T-helper 1 cell treated with Interleukin-12 subunit alpha and Interleukin-12 subunit beta and Interleukin-4 antibody, amounts not matched to agents 30 μg/mL and 1 μg/mL, for 36 hours (primary cell): ENCODE data around the gene RAI1.

Experiments used
- H3K27ac Mint-ChIP-seq: one replicate; pipeline ENCODE4 v1.8.0; 2021; ENCODE audit warnings: mild to moderate bottlenecking, mixed read lengths
- H3K27me3 Mint-ChIP-seq: one replicate; pipeline ENCODE4 v1.8.0; 2021; ENCODE audit warnings: low read depth, mixed read lengths
- H3K36me3 Mint-ChIP-seq: one replicate; pipeline ENCODE4 v1.8.0; 2021; ENCODE audit warnings: low read depth, mixed read lengths
- H3K4me1 Mint-ChIP-seq: one replicate; pipeline ENCODE4 v1.8.0; 2021; ENCODE audit warnings: low read depth, mixed read lengths
- H3K4me3 Mint-ChIP-seq: one replicate; pipeline ENCODE4 v1.8.0; 2021; ENCODE audit warnings: mild to moderate bottlenecking, moderate library complexity, mixed read lengths
- H3K9me3 Mint-ChIP-seq: one replicate; pipeline ENCODE4 v1.8.0; 2021; ENCODE audit warnings: mixed read lengths

Gene RAI1

DNA sequence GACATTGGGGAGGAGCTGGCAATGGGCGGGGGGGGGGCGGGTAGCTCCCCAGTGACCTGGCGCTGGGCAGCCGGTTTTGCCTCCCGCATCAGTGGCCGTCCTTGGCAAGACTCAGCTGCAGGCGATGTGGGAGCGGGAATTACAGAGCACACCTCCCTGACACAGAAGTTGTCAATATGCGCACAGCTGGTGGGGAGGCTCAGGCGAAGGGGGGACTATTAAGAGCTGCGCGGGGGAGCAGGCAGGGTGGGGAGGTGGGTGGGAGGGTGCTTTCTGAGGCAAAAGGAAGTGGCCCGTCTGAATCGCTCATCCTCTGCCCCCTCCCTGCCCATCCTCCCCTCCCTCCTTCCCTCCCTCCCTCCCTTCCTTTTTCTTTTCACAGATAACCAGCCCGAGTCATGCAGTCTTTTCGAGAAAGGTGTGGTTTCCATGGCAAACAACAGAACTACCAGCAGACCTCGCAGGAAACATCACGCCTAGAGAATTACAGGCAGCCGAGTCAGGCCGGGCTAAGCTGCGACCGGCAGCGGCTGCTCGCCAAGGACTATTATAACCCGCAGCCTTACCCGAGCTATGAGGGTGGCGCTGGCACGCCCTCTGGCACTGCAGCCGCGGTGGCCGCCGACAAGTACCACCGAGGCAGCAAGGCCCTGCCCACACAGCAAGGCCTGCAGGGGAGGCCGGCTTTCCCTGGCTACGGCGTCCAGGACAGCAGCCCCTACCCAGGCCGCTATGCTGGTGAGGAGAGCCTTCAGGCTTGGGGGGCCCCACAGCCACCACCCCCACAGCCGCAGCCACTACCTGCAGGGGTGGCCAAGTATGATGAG is 111.5 kb downstream of the RAI1 start:
- peak overlapping the region; percentile 46 for H3K4me3 Mint-ChIP-seq
- no peaks in the 10 kb centered on the region for H3K9me3 Mint-ChIP-seq
- H3K27ac Mint-ChIP-seq: peak overlapping the region; percentile 80
- H3K27me3 Mint-ChIP-seq: no peaks in the 10 kb centered on the region
- peaks cover 5% of the 10 kb centered on the region for H3K36me3 Mint-ChIP-seq
- H3K4me1 Mint-ChIP-seq: peaks cover 19% of the 10 kb centered on the region

DNA sequence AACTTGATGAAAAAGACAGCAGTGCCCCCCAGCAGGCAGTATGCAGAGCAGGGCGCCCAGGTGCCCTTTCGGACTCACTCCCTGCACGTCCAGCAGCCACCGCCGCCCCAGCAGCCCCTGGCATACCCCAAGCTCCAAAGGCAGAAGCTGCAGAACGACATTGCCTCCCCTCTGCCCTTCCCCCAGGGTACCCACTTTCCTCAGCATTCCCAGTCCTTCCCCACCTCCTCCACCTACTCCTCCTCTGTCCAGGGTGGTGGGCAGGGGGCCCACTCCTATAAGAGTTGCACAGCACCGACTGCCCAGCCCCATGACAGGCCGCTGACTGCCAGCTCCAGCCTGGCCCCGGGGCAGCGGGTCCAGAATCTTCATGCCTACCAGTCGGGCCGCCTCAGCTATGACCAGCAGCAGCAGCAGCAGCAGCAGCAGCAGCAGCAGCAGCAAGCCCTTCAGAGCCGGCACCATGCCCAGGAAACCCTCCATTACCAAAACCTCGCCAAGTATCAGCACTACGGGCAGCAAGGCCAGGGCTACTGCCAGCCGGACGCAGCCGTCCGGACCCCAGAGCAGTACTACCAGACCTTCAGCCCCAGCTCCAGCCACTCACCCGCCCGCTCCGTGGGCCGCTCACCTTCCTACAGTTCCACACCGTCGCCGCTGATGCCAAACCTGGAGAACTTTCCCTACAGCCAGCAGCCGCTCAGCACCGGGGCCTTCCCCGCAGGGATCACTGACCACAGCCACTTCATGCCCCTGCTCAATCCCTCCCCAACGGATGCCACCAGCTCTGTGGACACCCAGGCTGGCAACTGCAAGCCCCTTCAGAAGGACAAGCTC is 112.3 kb downstream of the RAI1 start:
- Mint-ChIP-seq H3K27me3 (no peaks in the 10 kb centered on the region), H3K4me3 (peak overlapping the region; percentile 35), H3K9me3 (no peaks in the 10 kb centered on the region), H3K36me3 (peaks cover 5% of the 10 kb centered on the region), H3K27ac (peak overlapping the region; percentile 64), H3K4me1 (peaks cover 19% of the 10 kb centered on the region)

DNA sequence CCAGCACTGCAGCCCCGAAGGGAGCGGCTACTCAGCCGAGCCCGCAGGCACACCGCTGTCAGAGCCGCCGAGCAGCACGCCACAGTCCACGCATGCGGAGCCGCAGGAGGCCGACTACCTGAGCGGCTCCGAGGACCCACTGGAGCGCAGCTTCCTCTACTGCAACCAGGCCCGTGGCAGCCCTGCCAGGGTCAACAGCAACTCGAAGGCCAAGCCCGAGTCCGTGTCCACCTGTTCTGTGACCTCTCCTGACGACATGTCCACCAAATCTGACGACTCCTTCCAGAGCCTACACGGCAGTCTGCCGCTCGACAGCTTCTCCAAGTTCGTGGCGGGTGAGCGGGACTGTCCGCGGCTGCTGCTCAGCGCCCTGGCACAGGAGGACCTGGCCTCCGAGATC is 113.1 kb downstream of the RAI1 start:
- no peak overlapping the region for H3K27ac Mint-ChIP-seq

DNA sequence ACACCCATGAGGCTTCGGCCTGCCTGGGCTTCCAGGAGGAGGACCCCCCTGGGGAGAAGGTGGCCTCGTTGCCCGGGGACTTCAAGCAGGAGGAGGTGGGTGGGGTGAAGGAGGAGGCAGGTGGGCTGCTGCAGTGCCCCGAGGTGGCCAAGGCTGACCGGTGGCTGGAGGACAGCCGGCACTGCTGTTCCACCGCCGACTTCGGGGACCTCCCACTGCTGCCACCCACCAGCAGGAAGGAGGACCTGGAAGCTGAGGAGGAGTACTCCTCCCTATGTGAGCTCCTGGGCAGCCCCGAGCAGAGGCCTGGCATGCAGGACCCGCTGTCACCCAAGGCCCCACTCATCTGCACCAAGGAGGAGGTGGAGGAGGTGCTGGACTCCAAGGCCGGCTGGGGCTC is 114.0 kb downstream of the RAI1 start:
- Mint-ChIP-seq H3K9me3 (no peaks in the 10 kb centered on the region), H3K36me3 (peaks cover 5% of the 10 kb centered on the region), H3K4me1 (peaks cover 19% of the 10 kb centered on the region), H3K4me3 (no peak overlapping the region), H3K27me3 (no peaks in the 10 kb centered on the region), H3K27ac (no peak overlapping the region)

More for the DNA sequence above, 113.1 kb downstream of the RAI1 start:
- H3K4me1 Mint-ChIP-seq: peaks cover 19% of the 10 kb centered on the region
- no peaks in the 10 kb centered on the region for H3K27me3 Mint-ChIP-seq
- no peaks in the 10 kb centered on the region for H3K9me3 Mint-ChIP-seq
- H3K4me3 Mint-ChIP-seq: no peak overlapping the region
- peaks cover 5% of the 10 kb centered on the region for H3K36me3 Mint-ChIP-seq

DNA sequence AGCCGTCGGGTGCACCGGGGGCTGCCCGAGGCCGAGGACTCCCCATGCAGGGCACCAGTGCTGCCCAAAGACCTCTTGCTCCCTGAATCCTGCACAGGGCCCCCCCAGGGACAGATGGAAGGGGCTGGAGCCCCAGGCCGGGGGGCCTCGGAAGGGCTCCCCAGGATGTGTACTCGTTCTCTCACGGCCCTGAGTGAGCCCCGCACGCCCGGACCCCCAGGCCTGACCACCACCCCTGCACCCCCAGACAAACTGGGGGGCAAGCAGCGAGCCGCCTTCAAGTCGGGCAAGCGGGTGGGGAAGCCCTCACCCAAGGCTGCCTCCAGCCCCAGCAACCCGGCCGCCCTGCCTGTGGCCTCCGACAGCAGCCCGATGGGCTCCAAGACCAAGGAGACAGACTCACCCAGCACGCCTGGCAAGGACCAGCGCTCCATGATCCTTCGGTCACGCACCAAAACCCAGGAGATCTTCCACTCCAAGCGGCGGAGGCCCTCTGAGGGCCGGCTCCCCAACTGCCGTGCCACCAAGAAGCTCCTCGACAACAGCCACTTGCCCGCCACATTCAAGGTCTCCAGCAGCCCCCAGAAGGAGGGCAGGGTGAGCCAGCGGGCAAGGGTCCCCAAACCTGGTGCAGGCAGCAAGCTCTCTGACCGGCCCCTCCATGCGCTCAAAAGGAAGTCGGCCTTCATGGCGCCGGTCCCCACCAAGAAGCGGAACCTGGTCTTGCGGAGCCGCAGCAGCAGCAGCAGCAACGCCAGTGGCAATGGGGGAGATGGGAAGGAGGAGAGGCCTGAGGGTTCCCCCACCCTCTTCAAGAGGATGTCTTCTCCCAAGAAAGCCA is 114.9 kb downstream of the RAI1 start:
- Mint-ChIP-seq H3K27ac (no peak overlapping the region), H3K9me3 (no peaks in the 10 kb centered on the region), H3K4me3 (no peak overlapping the region), H3K36me3 (peaks cover 5% of the 10 kb centered on the region), H3K4me1 (peaks cover 19% of the 10 kb centered on the region), H3K27me3 (no peaks in the 10 kb centered on the region)

DNA sequence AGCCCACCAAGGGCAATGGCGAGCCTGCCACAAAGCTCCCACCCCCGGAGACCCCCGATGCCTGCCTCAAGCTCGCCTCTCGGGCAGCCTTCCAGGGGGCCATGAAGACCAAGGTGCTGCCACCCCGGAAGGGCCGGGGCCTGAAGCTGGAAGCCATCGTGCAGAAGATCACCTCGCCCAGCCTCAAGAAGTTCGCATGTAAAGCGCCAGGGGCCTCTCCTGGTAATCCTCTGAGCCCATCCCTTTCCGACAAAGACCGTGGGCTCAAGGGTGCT is 115.5 kb downstream of the RAI1 start:
- Mint-ChIP-seq H3K27ac (no peak overlapping the region), H3K4me3 (no peak overlapping the region), H3K9me3 (no peaks in the 10 kb centered on the region), H3K27me3 (no peaks in the 10 kb centered on the region), H3K36me3 (peaks cover 5% of the 10 kb centered on the region), H3K4me1 (peaks cover 19% of the 10 kb centered on the region)

DNA sequence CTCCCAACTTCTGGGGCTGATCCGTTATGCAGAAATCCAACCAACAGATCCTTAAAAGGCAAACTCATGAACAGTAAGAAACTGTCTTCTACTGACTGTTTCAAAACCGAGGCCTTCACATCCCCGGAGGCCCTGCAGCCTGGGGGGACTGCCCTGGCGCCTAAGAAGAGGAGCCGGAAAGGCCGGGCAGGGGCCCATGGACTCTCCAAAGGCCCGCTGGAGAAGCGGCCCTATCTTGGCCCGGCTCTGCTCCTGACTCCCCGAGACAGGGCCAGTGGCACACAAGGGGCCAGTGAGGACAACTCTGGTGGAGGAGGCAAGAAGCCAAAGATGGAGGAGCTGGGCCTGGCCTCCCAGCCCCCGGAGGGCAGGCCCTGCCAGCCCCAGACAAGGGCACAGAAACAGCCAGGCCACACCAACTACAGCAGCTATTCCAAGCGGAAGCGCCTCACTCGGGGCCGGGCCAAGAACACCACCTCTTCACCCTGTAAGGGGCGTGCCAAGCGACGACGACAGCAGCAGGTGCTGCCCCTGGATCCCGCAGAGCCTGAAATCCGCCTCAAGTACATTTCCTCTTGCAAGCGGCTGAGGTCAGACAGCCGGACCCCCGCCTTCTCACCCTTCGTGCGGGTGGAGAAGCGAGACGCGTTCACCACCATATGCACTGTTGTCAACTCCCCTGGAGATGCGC is 116.0 kb downstream of the RAI1 start:
- Mint-ChIP-seq H3K4me1 (peaks cover 14% of the 10 kb centered on the region), H3K36me3 (peaks cover 7% of the 10 kb centered on the region), H3K4me3 (no peak overlapping the region), H3K9me3 (no peaks in the 10 kb centered on the region), H3K27ac (no peak overlapping the region), H3K27me3 (no peaks in the 10 kb centered on the region)

DNA sequence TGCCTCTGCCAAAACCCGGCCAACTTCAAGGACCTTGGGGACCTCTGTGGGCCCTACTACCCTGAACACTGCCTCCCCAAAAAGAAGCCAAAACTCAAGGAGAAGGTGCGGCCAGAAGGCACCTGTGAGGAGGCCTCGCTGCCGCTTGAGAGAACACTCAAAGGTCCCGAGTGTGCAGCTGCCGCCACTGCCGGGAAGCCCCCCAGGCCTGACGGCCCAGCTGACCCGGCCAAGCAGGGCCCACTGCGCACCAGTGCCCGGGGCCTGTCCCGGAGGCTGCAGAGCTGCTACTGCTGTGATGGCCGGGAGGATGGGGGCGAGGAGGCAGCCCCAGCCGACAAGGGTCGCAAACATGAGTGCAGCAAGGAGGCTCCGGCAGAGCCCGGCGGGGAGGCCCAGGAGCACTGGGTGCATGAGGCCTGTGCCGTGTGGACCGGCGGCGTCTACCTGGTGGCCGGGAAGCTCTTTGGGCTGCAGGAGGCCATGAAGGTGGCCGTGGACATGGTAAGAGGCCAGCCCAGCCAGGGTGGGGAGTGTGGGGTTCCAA is 116.8 kb downstream of the RAI1 start:
- peaks cover 7% of the 10 kb centered on the region for H3K36me3 Mint-ChIP-seq
- H3K4me3 Mint-ChIP-seq: no peak overlapping the region

DNA sequence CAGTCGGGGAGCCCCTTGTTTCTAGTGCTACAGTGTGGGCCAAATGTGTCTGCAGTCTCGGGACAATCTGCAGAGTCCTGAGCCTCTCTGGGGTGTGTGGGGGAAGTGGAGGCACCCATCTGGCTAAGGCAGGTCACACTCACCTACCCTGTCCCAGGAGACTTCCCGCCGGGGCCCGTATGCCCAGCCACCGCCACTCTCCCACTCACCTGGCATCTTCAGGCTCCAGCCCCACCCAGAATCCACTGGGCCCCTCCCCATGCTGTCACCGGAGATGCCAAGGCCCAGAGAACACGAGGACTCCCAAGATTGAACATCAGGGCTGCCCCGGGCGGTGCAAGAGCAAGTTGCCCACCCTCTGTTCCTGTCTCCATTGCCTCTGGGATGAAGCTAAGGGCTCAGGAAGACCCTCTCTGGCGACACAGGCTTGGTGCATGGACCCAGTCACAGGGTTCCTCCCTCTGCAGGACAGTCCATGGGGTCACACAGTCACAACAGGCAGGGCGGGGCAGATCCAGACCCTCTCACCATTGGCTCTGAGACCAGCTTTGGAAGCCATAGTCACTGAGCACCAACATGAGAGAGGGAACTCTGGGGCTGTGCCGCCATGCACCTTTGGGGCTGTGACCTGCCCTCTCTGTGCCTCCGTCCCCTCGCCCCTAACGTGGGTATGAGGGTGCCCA is 117.5 kb downstream of the RAI1 start:
- Mint-ChIP-seq H3K36me3 (peaks cover 4% of the 10 kb centered on the region), H3K27me3 (no peaks in the 10 kb centered on the region), H3K27ac (no peak overlapping the region), H3K4me3 (no peak overlapping the region), H3K4me1 (peaks cover 4% of the 10 kb centered on the region), H3K9me3 (no peaks in the 10 kb centered on the region)

More for the DNA sequence above, 116.8 kb downstream of the RAI1 start:
- Mint-ChIP-seq H3K27ac (no peak overlapping the region), H3K4me1 (peaks cover 9% of the 10 kb centered on the region), H3K27me3 (no peaks in the 10 kb centered on the region), H3K9me3 (no peaks in the 10 kb centered on the region)

DNA sequence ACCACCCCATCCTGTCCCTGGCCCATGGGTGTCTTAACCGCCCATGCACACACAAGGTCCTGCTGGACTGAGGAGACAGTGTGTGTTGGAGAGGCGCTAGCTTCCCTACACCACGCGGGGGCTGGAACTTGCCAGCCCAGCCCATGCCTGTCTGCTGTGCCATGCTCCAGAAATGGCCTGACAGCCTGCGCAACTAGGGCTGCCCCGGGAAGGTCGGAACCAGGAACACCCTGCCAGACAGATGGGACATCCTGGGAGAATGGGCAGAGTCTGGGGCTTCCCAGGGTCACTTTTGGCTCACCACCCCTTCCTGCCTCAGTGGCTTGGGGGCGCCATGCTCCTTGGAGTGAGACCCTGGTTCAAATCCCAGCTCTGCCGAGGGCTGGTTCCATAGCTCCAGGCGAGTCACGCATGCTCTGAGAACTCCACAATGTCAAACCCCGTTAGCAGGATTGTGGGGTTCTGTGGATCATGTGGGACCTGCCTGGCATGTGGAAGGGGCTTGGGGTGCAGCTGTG is 119.3 kb downstream of the RAI1 start:
- H3K4me3 Mint-ChIP-seq: no peak overlapping the region
- no peaks in the 10 kb centered on the region for H3K9me3 Mint-ChIP-seq
- peaks cover 2% of the 10 kb centered on the region for H3K36me3 Mint-ChIP-seq
- H3K27me3 Mint-ChIP-seq: no peaks in the 10 kb centered on the region
- H3K27ac Mint-ChIP-seq: no peak overlapping the region
- no peaks in the 10 kb centered on the region for H3K4me1 Mint-ChIP-seq

DNA sequence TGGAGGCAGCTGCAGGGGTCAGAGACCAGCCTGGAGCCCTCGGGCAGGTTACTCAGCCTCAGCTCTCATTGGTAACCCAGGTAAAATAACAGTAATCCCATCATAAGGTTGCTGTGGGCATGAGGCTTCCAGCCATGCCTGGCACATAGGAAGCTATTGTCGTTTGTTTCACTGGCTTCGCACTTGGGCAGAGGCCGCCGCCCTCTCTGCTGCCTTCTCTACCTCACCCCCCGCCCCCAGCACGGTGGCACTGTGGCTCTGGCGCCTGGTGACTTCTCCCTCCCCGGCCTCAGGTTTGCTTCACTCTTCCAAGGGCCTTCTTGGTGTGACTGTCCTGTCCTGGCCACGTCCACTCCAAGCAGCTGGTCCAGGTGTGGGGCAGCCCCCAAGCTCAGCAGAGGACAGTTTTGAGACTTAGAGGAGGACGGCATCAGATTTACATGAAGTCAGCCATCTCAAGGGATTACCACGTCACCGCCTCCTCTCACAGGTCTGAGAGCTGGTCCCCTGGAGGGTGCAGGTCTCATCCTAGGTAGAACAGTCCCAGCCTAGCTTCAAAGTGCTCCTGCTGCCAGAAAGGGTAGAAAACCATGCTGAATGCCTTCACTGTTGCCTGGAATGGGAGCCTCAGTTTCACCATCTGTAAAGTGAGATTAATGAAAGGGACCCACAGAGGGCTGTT is 120.7 kb downstream of the RAI1 start:
- H3K27ac Mint-ChIP-seq: no peak overlapping the region
- H3K9me3 Mint-ChIP-seq: no peaks in the 10 kb centered on the region

DNA sequence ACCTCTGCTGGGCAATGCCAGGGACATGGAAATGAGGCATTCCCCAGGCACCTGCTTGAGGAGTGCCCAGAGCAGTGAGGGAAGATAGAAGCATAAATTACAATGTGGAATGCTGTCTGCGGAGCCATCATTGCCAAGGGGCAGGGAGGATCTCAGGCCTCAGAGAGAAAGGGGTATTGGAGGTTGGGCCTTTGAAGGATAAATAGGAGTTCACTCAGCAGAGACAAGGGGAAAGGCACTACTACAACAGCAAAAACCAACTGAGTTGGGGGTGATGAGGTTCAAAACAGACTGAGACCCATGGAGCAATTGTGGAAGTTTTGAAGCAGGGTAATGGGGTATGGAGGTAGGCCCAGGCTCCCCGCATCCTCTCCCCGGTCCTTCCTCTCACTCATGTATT is 122.7 kb downstream of the RAI1 start:
- Mint-ChIP-seq H3K36me3 (peaks cover 8% of the 10 kb centered on the region), H3K27me3 (no peaks in the 10 kb centered on the region), H3K27ac (no peak overlapping the region), H3K9me3 (no peaks in the 10 kb centered on the region), H3K4me1 (peaks cover 2% of the 10 kb centered on the region), H3K4me3 (no peak overlapping the region)

More for the DNA sequence above, 120.7 kb downstream of the RAI1 start:
- Mint-ChIP-seq H3K4me1 (no peaks in the 10 kb centered on the region), H3K27me3 (no peaks in the 10 kb centered on the region), H3K4me3 (no peak overlapping the region), H3K36me3 (peaks cover 8% of the 10 kb centered on the region)

DNA sequence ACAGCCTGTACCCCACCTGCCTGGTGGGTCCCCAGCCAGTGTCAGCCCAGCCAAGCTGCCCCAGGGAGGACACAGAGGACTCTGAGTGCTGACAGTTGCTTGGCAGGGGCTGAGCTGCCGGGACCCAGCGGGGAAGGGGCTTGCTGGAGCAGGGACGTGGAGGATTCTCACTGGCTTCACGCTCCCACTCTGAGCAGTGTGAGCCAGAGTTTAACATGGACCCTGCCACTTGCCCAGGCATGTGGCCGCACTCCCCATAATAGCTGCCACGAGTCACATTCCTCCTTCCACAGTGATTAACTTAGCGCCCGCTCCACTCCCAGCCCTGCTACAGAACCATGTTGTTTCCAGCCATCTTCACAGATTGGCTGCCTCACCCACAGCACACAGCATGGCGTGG is 124.3 kb downstream of the RAI1 start:
- Mint-ChIP-seq H3K27ac (no peak overlapping the region), H3K4me3 (no peak overlapping the region), H3K36me3 (peaks cover 8% of the 10 kb centered on the region), H3K4me1 (peaks cover 2% of the 10 kb centered on the region), H3K27me3 (no peaks in the 10 kb centered on the region), H3K9me3 (no peaks in the 10 kb centered on the region)
